Right ventricle myocardium inferior (tissue), 1 donor: ENCODE results near the gene NCK2. TPM values are rescaled to one million over a fixed set of nuclear protein-coding genes. Genes with fewer than 3 reads are reported as not detected.
A peak's percentile ranks its signal among the peaks of the same experiment; 100 is the strongest.

Experiments used
- ATAC-seq: fragments of 200-7000 bp; cut with Tn5 transposase; one replicate; pipeline ENCODE4 v1.9.1; 2020; ENCODE audit warnings: mild to moderate bottlenecking, moderate library complexity
- DNase-seq: peaks from one replicate; pipeline ENCODE4 v3.0.0; 2021; ENCODE audit errors: missing footprints
- intact Hi-C: fragments of 100-400 bp; cut with DNase I; formaldehyde crosslinking; loops from one replicate; pipeline ENCODE4 v1.11.0; 2022
- total RNA-seq: library from RNA; stranded (reverse); fragmentation: NEBNext Ultra II Directional; extraction: Animal tissue kit (Norgen Biotek cat#: 25700); gene quantifications from one replicate; pipeline ENCODE4 v1.2.1, GENCODE V29; 2021
- donor health status: DM: no; HTN: yes; CAD: no; lungs with severe emphysema.

The NCK2 gene
- total RNA-seq, 1 donor from 2014 or later = 32.9 TPM

GRCh38 chr2:105783151-105783738 is 38.5 kb downstream of the NCK2 start:
- DNase-seq = no peak
- intact Hi-C loops = no loop called here
- ATAC-seq = no peak

DNA sequence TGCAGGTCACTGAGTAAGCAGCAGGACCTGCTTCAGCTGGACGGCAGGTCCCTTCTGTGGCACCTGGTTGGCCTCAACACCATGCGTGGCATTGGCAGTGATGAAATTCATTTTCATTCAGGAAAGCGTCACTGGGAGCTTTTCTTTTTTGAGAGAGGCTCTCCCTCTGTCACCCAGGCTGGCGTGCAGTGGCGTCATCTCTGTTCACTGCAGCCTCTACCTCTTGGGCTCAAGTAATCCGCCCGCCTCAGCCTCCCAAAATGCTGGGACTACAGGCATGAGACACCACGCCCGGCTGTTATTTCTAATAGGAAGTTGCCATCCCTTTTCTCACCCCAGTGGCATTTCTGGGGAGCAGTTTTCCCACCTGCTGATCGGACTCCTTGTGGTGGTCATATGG is 39.3 kb downstream of the NCK2 start:
- intact Hi-C loops = no loop called here

DNA sequence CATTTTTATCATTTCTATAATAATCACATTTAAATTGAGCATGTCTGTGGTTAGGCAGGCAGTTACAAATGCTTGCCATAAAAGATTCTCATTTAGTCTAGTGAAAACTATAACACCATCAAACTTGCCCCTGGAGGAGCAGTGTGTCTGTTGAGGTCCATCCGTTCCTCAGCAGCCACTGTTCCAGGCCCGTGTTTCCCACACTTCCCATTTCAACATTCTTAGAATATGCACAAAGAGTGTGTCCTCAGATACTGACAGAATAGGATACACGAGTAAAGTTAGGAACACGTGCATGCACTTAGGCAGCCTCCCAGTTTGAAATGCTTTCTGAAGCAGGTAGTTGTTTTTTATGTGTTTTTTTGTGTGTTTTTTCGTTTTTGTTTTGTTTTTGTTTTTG is 39.9 kb downstream of the NCK2 start:
- no peak for ATAC-seq
- intact Hi-C loops = no loop called here
- no peak for DNase-seq

More for the DNA sequence above, 39.3 kb downstream of the NCK2 start:
- DNase-seq = no peak
- no peak for ATAC-seq

GRCh38 chr2:105785095-105785847 is 40.6 kb downstream of the NCK2 start:
- intact Hi-C loops = no loop called here
- DNase-seq = no peak
- ATAC-seq = no peak

DNA sequence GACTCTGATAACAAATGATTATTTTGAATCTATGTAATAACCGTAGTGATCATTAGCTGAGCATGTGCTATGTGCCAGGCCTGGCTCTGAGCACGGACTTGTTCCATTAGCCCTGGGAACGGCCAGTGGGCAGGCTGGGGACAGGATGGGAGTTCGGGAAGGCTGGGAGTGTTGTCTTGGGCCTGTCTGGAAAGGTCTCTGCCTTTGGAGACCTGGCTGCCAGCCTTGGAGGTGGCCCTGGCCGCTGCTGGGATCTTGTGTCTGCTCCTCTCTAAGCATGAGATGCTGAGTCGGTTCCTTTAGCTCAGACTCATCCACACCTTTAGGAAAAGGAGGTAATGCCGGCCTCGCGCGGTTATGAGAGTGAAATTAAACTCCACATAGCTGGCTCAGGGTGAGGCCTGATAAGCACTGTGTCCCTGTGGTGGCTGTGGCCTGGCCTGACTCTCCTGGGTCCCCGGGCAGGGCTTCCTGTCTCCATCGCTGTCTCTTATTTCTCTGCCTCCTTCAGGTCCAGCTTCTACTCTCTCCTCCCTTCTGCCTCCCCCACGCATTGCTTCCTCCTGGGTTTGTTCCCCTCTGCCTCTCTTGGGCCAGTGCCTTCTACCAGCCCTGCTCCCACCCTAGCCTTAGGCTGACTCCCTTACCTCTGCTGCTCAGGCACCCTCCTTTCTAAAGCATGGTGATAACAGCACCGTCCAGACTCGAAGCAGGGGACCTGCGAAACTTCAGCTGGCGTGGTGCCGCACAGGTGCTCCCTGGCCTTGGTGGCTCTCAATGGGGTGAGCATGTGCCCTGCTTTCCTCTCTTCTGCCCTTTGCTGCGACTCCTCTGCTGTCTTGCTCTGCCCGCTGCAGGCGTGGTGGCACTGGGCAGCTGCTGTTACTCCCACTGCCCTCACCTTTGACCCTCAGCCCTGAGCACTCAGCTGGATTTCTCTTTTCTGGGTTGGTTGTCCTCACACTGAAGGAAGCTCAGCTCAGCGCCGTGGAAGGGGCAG is 41.8 kb downstream of the NCK2 start:
- ATAC-seq = peak; percentile 38
- intact Hi-C loops = no loop called here

GRCh38 chr2:105787376-105788318 is 42.9 kb downstream of the NCK2 start:
- intact Hi-C loops = no loop called here
- no peak for DNase-seq
- no peak for ATAC-seq

More for the DNA sequence above, 41.8 kb downstream of the NCK2 start:
- DNase-seq = no peak

DNA sequence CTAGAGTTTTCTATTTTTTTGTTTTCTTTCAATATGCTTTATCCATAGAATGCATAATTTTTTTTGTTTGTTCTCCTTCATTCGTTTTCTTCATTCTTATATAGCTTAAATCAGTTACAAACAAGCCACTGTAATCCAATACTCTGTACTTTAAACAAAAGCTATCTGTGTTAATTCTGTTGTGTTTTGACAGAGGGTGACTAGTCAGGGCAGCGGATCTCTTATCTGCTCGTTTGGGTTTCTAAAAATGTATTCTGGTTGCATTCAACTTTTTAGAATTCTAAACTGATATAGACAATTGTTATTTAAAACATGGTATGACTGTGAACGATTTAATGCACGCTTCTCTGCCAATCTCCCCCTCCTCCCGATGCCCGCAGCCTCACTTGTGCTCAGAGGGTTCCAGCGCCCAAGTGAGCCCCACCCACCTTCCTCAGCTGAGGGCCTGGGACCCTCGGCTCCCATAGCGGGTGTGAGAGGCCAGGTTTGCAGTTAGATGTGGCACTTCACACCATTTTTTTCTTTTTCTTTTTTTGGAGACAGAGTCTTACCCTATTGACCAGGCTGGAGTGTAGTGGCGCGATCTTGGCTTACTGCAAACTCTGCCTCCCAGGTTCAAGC is 44.1 kb downstream of the NCK2 start:
- ATAC-seq = no peak
- intact Hi-C loops = no loop called here
- no peak for DNase-seq

- ATAC-seq (peak; percentile 74), DNase-seq (no peak)
- intact Hi-C loops = no loop called here
Measured at GRCh38 chr2:105789745-105790460, 45.2 kb downstream of the NCK2 start.

- ATAC-seq (peak; percentile 24), DNase-seq (no peak)
- intact Hi-C loops = no loop called here
Measured at GRCh38 chr2:105790461-105791149, 45.9 kb downstream of the NCK2 start.

DNA sequence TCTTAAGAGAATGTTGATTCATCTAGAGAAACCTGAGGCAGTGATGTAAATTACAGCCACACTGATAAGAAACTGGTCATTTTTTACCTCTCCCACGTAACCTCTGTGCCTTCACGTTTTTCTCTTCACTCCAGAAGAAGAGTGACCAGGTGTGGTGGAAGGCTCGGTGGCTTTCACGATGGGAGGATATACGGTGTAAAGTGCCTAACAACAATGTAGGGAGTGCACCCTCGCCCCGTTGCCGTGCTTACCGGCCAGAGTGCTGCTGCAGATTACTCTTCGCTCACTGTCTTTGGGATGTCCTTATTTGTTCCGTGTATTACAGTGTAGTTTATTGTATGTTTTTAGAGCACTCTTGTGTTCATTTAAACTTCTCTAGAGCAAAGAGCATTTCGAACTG is 46.5 kb downstream of the NCK2 start:
- intact Hi-C loops = no loop called here
- DNase-seq = no peak
- no peak for ATAC-seq

GRCh38 chr2:105792561-105792960 is 47.8 kb downstream of the NCK2 start:
- ATAC-seq (no peak), DNase-seq (no peak)
- intact Hi-C loops = no loop called here

GRCh38 chr2:105793196-105793975 is 48.7 kb downstream of the NCK2 start:
- intact Hi-C loops = no loop called here
- no peak for DNase-seq
- no peak for ATAC-seq

- intact Hi-C loops = no loop called here
- DNase-seq (no peak), ATAC-seq (no peak)
Measured at GRCh38 chr2:105794926-105795574, 50.3 kb downstream of the NCK2 start.

GRCh38 chr2:105795575-105795934 is 50.8 kb downstream of the NCK2 start:
- no peak for ATAC-seq
- intact Hi-C loops = no loop called here
- DNase-seq = no peak

DNA sequence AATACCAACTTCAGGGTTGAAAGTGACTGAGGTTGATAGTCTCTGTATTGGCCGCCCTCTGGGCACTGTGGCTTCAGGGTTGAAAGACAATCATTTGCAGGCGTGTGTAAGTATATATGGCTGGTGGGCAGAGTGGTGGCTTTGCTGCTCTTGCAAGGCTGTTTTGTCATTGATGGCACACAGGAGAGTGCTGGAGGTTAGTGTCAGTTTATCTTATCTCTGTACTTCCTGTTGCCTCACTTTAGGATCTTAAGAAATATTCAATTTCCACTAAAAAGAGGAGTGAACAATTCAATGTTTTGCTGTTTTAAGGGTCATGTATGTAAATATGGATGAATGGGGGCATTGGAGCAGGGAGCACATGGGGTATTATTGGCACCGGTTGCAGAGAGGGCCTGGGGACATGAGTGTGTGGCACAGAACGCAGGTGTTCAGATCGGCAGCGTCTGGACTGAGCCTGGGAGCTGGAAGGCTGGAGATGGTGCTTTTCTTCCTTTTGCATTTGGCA is 51.5 kb downstream of the NCK2 start:
- DNase-seq = no peak
- intact Hi-C loops = no loop called here
- peak; percentile 23 for ATAC-seq

DNA sequence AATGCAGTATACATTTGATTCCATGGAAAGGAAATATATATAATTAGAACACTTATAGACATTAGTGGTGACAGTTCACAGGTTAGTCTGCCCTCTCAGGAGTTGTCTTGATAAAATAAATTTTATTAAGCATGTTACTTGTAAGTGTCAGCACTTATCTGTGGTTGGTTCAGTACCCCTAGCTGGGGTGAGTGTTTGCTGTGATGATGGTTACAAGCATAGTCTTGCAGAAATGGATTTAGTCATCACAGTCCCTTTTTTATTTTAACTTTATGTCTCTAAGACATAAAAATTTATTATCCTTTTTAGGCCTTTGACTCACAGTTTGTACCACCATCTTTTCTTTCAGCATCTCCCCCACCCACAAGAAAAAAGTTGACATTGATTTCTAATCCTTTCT is 52.1 kb downstream of the NCK2 start:
- intact Hi-C loops = no loop called here

More for the DNA sequence above, 52.1 kb downstream of the NCK2 start:
- no peak for ATAC-seq
- no peak for DNase-seq
